GM12864 (cell line): Measurements from ENCODE around the gene ARHGAP45.
A peak's percentile ranks its signal among the peaks of the same experiment; 100 is the strongest.

Source experiments
- DNase-seq: peaks from one replicate; pipeline ENCODE4 v3.0.0-alpha.2; 2011; ENCODE audit warnings: low read depth
- H3K4me3 ChIP-seq: 2 replicates; pipeline ENCODE4 v1.5.1; 2011; ENCODE audit warnings: mild to moderate bottlenecking, low read depth, low read length, control low read depth
- TF ChIP-seq, protein P1 (sequence below): IDR thresholded peaks from 2 replicates; pipeline ENCODE4 v1.5.1; 2011; ENCODE audit warnings: low read depth, mild to moderate bottlenecking, moderate library complexity, low read length, control low read depth, inconsistent platforms; ENCODE audit errors: missing control alignments

ARHGAP45 gene

GRCh38 chr19:1084024-1084868 is 17.3 kb downstream of the ARHGAP45 start:
- DNase-seq = no peak
- TF ChIP-seq, protein P1, sequence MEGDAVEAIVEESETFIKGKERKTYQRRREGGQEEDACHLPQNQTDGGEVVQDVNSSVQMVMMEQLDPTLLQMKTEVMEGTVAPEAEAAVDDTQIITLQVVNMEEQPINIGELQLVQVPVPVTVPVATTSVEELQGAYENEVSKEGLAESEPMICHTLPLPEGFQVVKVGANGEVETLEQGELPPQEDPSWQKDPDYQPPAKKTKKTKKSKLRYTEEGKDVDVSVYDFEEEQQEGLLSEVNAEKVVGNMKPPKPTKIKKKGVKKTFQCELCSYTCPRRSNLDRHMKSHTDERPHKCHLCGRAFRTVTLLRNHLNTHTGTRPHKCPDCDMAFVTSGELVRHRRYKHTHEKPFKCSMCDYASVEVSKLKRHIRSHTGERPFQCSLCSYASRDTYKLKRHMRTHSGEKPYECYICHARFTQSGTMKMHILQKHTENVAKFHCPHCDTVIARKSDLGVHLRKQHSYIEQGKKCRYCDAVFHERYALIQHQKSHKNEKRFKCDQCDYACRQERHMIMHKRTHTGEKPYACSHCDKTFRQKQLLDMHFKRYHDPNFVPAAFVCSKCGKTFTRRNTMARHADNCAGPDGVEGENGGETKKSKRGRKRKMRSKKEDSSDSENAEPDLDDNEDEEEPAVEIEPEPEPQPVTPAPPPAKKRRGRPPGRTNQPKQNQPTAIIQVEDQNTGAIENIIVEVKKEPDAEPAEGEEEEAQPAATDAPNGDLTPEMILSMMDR = no peak
- H3K4me3 ChIP-seq = no peak overlapping the region

- TF ChIP-seq, protein P1 = no peak
- DNase-seq = no peak
- no peak overlapping the region for H3K4me3 ChIP-seq
Measured at GRCh38 chr19:1085053-1085658, 18.2 kb downstream of the ARHGAP45 start.

DNA sequence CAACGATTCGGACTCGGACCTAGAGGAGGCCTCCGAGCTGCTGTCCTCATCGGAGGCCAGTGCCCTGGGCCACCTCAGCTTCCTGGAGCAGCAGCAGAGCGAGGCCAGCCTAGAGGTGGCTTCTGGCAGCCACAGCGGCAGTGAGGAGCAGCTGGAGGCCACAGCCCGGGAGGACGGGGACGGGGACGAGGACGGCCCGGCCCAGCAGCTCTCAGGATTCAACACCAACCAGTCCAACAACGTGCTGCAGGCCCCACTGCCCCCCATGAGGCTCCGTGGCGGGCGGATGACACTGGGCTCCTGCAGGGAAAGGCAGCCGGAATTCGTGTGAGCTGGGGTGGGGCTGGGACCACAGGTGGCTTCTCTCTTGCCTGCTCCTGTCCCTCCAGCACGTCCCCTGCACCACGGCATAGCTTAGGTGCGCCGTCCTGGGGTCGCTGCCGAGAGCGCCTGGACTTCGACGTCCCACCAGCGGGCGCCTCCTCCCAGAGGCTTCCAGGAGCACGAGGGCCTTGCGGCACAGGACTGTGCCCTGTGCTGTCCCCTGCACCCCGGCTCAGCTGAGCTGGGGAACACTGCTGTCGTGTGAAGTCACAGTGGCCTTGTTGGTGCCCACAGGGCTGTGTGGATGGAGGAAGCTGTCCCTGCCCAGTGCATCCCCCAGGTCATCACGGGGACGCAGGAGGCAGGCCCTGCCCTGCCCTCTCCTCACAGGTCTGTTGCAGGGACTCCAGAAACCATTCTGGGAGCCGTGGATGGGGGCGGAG is 18.9 kb downstream of the ARHGAP45 start:
- DNase-seq = no peak
- H3K4me3 ChIP-seq = no peak overlapping the region
- TF ChIP-seq, protein P1 = no peak

DNA sequence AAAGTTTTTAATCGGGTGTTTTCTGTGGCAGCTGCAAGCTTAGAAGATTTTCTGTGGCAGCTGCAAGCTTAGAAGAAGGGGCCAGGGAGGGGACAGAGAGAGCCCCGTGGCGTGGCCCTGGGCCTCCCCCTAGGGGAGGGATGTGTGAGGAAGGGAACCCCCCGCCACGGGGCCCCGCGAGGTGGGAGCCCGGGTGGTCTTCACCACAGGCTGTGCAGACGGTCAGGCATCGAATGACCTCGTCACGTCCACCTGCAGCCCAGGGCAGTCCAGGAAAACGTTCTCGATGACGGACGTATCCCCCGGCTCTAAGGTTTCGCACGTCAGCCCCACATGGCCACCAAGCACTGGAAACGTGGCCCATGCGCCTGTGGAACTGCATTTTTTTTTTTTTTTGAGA is 19.6 kb downstream of the ARHGAP45 start:
- TF ChIP-seq, protein P1 = no peak
- DNase-seq = no peak
- no peak overlapping the region for H3K4me3 ChIP-seq

DNA sequence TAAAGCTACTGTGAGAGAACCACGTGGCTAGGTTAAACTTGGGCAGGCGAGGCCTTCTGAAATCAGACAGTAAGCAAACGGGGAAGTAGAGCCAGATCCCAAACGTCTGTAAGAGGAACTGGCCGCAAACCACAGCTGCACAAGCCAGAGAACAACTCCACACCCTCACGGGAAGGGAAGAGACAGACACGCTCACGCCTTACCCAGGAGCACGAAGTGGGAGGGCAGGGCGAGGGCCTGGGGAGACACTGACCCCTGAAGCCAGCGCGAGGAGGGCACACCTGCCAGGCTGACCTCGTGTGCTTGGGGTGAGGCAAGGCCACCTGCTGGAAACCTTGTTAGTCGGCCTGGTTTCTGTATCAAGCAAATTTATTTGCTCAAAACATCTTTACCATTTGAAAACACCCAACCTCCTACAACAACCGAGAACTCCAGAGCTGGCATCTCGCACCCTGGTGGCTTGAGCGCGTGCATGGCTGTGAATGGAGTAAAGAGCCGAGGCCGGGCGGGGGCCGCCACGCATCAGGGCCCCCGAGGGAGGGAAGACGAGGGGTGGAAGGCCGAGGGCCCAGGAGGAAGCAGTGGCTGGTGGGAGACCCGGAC is 20.9 kb downstream of the ARHGAP45 start:
- TF ChIP-seq, protein P1 = peak; percentile 33
- no peak overlapping the region for H3K4me3 ChIP-seq
- DNase-seq = no peak

- no peak for DNase-seq
- TF ChIP-seq, protein P1 = no peak
- no peak overlapping the region for H3K4me3 ChIP-seq
Measured at GRCh38 chr19:1088416-1089010, 21.5 kb downstream of the ARHGAP45 start.
